HepG2 (cell line): ENCODE measurements around the gene MPV17L2. TPM values are rescaled to one million over a fixed set of nuclear protein-coding genes. Genes with fewer than 3 reads are reported as not detected.
A peak's percentile ranks its signal among the peaks of the same experiment; 100 is the strongest.

Experiments used
- CC2D1A ChIP-seq: sonication (generic); formaldehyde crosslinking; IDR thresholded peaks from 2 replicates; pipeline ENCODE4 v1.8.1; 2023; ENCODE audit warnings: mild to moderate bottlenecking, missing genetic modification reagents
- CHD2 ChIP-seq: IDR thresholded peaks from 2 replicates; pipeline ENCODE4 v1.6.1; 2011; ENCODE audit warnings: low read depth, low read length, improper control_type of control experiment
- GATAD2A ChIP-seq: IDR thresholded peaks from 2 replicates; pipeline ENCODE4 v1.6.1; 2016
- HNRNPUL1 ChIP-seq: fragments of 200-400 bp; formaldehyde crosslinking; IDR thresholded peaks from 2 replicates; pipeline ENCODE4 v1.6.1; 2017; ENCODE audit warnings: low read depth, mild to moderate bottlenecking, low read length, moderate library complexity
- STAT6 ChIP-seq: sonication (generic); formaldehyde crosslinking; IDR thresholded peaks from 2 replicates; pipeline ENCODE4 v1.4.0; 2020; ENCODE audit warnings: missing genetic modification reagents, mild to moderate bottlenecking, borderline replicate concordance
- THYN1 ChIP-seq: sonication (generic); formaldehyde crosslinking; IDR thresholded peaks from 2 replicates; pipeline ENCODE4 v1.8.1; 2023; ENCODE audit warnings: low read depth, mild to moderate bottlenecking, moderate library complexity, missing genetic modification reagents, borderline replicate concordance
- ZKSCAN5 ChIP-seq: sonication (generic); formaldehyde crosslinking; IDR thresholded peaks from 2 replicates; pipeline ENCODE4 v1.5.1; 2020; ENCODE audit warnings: mild to moderate bottlenecking, missing genetic modification reagents
- ZKSCAN8 ChIP-seq: IDR thresholded peaks from 2 replicates; pipeline ENCODE4 v1.6.1; 2016; ENCODE audit warnings: borderline replicate concordance, missing genetic modification reagents, missing compliant biosample characterization
- ZNF10 ChIP-seq: sonication (generic); formaldehyde crosslinking; IDR thresholded peaks from 2 replicates; pipeline ENCODE4 v1.4.0; 2020; ENCODE audit warnings: mild to moderate bottlenecking, low read depth, missing genetic modification reagents, borderline replicate concordance
- ZNF12 ChIP-seq: sonication (generic); formaldehyde crosslinking; IDR thresholded peaks from 2 replicates; pipeline ENCODE4 v1.5.0; 2020; ENCODE audit warnings: missing genetic modification reagents
- ZNF460 ChIP-seq: sonication (generic); formaldehyde crosslinking; IDR thresholded peaks from 2 replicates; pipeline ENCODE4 v1.5.1; 2020; ENCODE audit warnings: missing genetic modification reagents, mild to moderate bottlenecking, borderline replicate concordance
- ZNF740 ChIP-seq: sonication (generic); formaldehyde crosslinking; IDR thresholded peaks from 2 replicates; pipeline ENCODE4 v1.4.0; 2020; ENCODE audit warnings: missing genetic modification reagents
- ZSCAN29 ChIP-seq: sonication (generic); formaldehyde crosslinking; conservative IDR thresholded peaks from 2 replicates; pipeline ENCODE4 v1.4.0; 2020; ENCODE audit warnings: mild to moderate bottlenecking, missing genetic modification reagents
- polyA plus RNA-seq, 8 experiments: library from polyadenylated mRNA; depleted of rRNA in 3 of 8; stranded (reverse) in 7 of 8; unstranded in 1 of 8; fragments of >200 nt; fragmentation: Illumina TruSeq in 4 of 8; extraction: Trizol in 4 of 8; gene quantifications; 2 replicates each; pipeline versions ENCODE4 v1.2.1 to v1.2.3, GENCODE V29; 2011 to 2016; ENCODE audit warnings: low read depth in 4 of 8, missing spikeins in 1 of 8, mixed read lengths in 1 of 8; ENCODE audit not compliant: insufficient read depth in 1 of 8
- total RNA-seq, 5 experiments: library from RNA; depleted of rRNA; stranded (reverse); fragments of >200 nt; fragmentation: Illumina TruSeq; extraction: Trizol; gene quantifications; 2 replicates each; pipeline ENCODE4 v1.2.3, GENCODE V29; 2016; ENCODE audit warnings: low read depth in 1 of 5
- TF ChIP-seq, protein P1 (sequence below): sonication (generic); formaldehyde crosslinking; IDR thresholded peaks from one replicate; pipeline ENCODE4 v1.5.1; 2020; ENCODE audit warnings: mild to moderate bottlenecking, missing genetic modification reagents; ENCODE audit errors: not compliant biosample characterization
- TF ChIP-seq, protein P2 (sequence below): IDR thresholded peaks from 2 replicates; pipeline ENCODE4 v1.6.1; 2016

The MPV17L2 gene
- total and polyA plus RNA-seq, 2 of the 13 experiments (the other 11 are each of a cell fraction or from before 2014, with no cell fraction given) = 13.6 to 16.7 TPM

- TF ChIP-seq STAT6 (CRISPR knock-in tag) (no peak), ZSCAN29 (CRISPR knock-in tag) (peak; percentile 73; the same call in 1 of the 2 replicates), THYN1 (0 out of 2 replicates have a peak, but pooled peaks have one; percentile 3), ZKSCAN8 (peak; percentile 99), GATAD2A (CRISPR knock-in tag) (peak; percentile 39), CHD2 (no peak), ZNF740 (CRISPR knock-in tag) (0 out of 2 replicates have a peak, but pooled peaks have one; percentile 58), ZNF460 (CRISPR knock-in tag) (no peak), ZNF12 (CRISPR knock-in tag) (peak; percentile 63; the same call in 1 of the 2 replicates), CC2D1A (no peak), ZKSCAN5 (CRISPR knock-in tag) (no peak), HNRNPUL1 (no peak), ZNF10 (no peak)
- TF ChIP-seq, protein P1, sequence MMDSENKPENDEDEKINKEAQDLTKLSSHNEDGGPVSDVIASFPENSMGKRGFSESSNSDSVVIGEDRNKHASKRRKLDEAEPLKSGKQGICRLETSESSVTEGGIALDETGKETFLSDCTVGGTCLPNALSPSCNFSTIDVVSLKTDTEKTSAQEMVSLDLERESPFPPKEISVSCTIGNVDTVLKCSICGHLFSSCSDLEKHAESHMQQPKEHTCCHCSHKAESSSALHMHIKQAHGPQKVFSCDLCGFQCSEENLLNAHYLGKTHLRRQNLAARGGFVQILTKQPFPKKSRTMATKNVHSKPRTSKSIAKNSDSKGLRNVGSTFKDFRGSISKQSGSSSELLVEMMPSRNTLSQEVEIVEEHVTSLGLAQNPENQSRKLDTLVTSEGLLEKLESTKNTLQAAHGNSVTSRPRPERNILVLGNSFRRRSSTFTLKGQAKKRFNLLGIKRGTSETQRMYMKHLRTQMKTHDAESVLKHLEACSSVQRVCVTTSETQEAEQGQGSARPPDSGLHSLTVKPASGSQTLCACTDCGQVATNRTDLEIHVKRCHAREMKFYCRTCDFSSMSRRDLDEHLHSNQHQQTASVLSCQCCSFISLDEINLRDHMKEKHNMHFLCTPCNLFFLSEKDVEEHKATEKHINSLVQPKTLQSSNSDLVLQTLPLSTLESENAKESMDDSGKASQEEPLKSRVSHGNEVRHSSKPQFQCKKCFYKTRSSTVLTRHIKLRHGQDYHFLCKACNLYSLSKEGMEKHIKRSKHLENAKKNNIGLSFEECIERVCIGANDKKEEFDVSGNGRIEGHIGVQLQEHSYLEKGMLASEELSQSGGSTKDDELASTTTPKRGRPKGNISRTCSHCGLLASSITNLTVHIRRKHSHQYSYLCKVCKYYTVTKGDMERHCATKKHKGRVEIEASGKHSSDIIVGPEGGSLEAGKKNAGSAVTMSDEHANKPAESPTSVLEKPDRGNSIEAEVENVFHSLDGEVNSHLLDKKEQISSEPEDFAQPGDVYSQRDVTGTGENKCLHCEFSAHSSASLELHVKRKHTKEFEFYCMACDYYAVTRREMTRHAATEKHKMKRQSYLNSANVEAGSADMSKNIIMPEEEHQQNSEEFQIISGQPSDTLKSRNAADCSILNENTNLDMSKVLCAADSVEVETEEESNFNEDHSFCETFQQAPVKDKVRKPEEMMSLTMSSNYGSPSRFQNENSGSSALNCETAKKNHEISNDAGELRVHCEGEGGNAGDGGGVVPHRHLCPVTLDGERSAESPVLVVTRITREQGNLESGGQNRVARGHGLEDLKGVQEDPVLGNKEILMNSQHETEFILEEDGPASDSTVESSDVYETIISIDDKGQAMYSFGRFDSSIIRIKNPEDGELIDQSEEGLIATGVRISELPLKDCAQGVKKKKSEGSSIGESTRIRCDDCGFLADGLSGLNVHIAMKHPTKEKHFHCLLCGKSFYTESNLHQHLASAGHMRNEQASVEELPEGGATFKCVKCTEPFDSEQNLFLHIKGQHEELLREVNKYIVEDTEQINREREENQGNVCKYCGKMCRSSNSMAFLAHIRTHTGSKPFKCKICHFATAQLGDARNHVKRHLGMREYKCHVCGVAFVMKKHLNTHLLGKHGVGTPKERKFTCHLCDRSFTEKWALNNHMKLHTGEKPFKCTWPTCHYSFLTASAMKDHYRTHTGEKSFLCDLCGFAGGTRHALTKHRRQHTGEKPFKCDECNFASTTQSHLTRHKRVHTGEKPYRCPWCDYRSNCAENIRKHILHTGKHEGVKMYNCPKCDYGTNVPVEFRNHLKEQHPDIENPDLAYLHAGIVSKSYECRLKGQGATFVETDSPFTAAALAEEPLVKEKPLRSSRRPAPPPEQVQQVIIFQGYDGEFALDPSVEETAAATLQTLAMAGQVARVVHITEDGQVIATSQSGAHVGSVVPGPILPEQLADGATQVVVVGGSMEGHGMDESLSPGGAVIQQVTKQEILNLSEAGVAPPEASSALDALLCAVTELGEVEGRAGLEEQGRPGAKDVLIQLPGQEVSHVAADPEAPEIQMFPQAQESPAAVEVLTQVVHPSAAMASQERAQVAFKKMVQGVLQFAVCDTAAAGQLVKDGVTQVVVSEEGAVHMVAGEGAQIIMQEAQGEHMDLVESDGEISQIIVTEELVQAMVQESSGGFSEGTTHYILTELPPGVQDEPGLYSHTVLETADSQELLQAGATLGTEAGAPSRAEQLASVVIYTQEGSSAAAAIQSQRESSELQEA (CRISPR knock-in tag) = no peak
- TF ChIP-seq, protein P2, sequence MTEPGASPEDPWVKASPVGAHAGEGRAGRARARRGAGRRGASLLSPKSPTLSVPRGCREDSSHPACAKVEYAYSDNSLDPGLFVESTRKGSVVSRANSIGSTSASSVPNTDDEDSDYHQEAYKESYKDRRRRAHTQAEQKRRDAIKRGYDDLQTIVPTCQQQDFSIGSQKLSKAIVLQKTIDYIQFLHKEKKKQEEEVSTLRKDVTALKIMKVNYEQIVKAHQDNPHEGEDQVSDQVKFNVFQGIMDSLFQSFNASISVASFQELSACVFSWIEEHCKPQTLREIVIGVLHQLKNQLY (CRISPR knock-in tag) = 0 out of 2 replicates have a peak, but pooled peaks have one; percentile 10
Measured at GRCh38 chr19:18173572-18174288, 19.3 kb upstream of the MPV17L2 start, which contains the start of gene IFI30 (continued).
